NCI-H2196 (cell line): Measurements from ENCODE around the gene ZNF605.
"Not testable (repeated sequence)": the region's sequence is repeated elsewhere in the genome, so short reads cannot be mapped to it uniquely, and the experiment has no call there.

Source experiments
- DNase-seq: peaks from one replicate; lab custom pipeline; 2025; ENCODE audit not compliant: unreplicated experiment; lab: John Stamatoyannopoulos, UW

Gene ZNF605

GRCh38 chr12:132949936-132950837 is 5.9 kb downstream of the ZNF605 start:
- DNase-seq, result no peak

DNA sequence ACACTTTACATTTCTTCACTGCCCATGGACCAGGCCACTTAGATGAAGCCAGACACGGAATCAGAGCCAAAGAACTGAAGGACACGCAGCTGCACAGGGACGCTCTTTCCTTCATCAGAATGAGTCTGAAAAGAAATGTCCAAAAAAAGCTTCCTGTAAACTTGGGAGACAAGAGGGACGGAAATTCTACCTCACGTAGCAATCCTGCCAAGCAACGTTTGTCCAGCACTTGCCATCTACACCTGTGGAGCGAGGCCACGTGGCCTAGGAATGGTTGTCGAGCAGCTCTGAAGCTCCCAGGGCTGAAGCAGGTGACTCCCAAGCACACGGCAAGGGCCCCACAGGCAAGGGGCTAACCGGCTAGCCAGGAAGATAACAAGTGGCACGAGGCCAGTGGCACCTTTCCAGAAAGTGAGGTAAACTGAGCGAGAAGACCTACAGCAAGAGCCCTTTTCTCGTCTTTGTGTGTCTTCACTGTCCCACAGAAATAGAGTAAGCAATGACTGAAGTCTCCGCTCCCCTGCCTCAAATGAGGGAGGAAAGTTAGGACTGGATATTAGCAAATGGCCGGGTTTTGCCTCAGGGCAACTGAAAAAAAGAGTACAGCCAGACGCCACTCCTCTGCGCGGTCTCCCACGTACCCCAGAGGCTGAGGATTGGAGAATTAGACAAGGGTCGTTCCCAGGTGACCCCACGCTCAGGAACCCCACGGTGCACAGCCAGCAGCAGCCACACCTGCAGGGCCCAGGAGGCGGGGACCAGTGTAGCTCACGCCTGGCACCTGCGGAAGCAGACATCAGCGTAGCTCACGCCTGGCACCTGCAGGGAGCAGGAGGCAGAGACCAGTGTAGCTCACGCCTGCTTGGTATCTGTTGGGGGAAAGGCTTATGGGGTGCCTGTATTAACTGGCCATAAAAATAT is 7.7 kb downstream of the ZNF605 start:
- DNase-seq, result no peak

DNA sequence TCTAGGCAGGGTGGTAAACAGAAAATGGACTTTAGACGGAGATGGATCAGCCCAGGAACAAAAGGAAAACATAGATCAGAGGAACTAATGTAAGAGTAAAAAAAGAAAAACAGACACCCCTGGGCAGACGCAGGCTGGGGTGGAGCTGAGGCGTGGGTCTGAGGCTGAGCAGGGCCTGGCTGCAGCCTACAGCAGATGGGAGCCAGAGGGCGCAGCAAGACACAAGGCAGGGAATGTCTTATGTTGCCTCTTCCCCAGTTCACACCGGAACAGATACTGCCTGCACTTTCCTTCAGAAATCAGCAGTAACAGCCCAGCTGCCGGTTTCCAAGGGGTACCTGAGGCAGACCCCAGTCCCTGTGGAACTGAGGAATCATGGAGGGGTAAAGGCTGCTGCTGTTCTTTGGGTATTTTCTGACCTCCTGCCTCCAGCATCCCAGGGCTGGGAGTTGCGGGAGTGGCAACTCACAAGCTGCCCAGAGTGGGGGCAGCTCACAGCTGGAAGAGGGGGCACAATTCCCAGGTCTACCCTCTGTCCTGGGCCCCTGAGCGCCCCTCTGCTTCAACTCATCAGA is 9.8 kb downstream of the ZNF605 start:
- no peak for DNase-seq

- no peak for DNase-seq
Observed at GRCh38 chr12:132945806-132946205, 10.3 kb downstream of the ZNF605 start.

DNA sequence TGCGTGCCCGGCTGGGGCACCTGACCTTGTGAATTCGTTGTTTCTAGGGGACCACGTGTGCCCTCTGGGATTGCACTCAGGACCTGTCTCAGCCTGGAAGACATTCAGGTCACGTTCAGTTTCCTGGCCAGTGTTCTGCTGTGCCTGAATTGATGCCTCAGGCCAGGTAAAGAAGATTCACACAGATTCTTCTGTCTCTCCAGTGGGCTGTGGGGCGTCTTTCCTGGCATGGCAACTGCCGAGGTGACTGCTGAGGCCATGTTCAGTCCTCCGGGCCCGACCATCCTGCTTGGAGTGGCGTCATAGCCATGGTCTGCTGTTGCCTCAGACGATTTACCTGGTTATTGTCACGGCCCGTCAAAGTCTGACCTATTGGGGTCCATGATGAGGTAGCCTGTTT is 13.5 kb downstream of the ZNF605 start:
- DNase-seq, result no peak

DNA sequence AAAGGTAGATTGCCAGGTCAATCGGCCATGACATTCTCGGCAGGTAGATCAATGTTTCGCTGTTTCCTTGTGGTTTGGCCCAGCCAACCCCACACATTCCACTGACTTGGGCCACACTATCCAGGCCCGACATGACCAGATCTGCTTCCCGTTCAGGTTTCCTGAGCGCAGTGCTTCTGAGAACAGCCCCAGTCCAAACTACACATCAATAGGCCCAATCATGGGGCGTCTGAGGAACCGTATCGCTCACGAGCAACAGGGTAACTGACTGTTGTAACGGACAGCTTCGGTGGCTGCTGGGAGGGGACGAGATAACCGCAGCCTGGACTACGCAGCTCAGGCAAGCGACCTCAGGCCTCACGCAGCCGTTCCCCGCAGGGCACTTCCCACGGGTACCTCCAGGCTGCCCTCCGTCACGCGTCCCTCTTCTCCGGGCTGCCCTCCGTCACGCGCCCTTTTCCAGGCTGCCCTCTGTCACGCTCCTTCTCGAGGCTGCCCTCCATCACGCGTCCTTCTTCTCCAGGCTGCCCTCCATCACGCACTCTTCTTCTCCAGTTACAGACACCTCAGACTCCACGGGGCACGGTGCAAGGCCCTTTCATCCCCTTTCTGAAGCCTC is 14.7 kb downstream of the ZNF605 start:
- no peak for DNase-seq

DNA sequence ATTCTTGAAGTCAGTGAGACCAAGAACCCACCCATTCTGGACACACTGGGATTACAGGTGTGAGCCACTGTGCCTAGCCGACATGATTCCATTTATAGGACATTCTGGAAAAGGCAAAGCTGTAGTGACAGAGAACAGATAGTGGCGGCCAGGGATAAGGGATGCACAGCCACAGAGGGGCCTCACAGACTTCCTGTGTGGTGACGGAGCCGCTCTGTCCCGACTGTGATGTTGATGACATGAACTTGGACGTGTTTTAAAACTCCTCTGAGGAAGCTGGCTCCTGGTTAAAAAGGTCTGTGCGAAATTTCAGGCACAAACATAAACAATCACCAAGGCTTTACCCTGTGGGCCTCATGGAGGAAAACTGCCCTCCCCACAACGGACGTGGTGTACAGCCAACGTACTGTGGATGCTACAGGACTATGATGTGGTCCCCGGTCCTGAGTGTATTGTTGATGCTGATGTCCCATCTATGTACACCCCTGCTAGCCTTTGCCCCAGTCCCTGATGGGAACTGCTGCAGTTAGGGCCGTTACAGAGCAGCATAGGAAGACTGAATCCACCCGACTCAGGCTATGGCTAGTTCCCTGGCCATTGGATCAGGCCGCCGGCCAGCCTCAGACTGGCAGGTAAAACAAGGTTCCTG is 15.9 kb downstream of the ZNF605 start:
- DNase-seq, result no peak

GRCh38 chr12:132938807-132939206 is 17.3 kb downstream of the ZNF605 start:
- not testable (repeated sequence) for DNase-seq

- DNase-seq, result no peak
Observed at GRCh38 chr12:132937476-132937875, 18.6 kb downstream of the ZNF605 start.

DNA sequence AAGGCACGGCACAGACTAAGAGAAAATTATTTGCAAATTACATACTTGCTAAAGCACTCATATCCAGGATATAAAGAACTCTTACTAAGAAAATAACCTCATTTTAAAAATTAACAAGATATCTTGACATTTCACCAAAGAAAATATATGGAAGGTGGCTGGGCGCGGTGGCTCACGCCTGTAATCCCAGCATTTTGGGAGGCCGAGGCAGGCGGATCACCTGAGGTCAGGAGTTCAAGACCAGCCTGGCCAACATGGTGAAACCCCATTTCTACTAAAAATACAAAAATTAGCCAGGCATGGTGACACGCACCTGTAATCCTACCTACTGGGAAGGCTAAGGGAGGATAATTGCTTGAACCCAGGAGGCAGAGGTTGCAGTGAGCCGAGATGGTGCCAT is 19.2 kb downstream of the ZNF605 start:
- DNase-seq, result not testable (repeated sequence)

DNA sequence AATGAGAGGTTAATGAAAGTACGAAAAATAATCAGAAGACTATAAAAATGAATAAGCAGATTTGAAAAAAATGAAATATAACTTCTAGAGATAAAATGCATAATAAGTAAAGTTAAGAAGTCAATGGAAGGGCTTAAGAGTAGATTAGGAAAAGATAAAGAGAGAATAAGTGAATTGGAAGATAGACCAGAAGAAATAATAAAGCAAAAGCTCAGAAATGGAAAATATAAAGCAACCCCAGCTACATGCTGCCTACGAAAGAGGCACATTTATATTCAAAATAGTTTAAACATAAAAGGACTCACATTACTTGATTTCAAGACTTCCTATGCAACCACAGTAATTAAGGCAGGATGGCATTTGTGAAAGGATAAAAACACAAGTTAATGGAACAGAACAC is 19.9 kb downstream of the ZNF605 start:
- DNase-seq, result no peak

DNA sequence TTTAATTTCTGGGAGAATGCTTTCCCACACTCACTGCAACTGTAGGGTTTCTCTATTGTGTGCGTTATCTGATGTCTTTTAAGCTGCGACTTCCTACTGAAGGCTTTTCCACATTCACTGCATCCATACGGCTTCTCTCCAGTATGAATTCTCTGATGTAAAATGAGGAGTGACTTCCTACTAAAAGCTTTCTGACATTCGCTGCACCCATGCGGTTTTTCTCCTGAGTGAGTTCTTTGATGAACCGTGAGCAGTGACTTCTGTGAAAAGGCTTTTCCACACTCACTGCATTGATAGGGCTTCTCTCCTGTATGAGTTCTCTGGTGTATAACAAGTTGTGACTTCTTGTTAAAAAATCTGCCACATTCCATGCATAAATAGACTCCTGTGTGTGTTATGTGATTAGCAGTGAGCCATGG is 29.7 kb downstream of the ZNF605 start:
- DNase-seq, result no peak

GRCh38 chr12:132925597-132926414 is 30.3 kb downstream of the ZNF605 start:
- no peak for DNase-seq

DNA sequence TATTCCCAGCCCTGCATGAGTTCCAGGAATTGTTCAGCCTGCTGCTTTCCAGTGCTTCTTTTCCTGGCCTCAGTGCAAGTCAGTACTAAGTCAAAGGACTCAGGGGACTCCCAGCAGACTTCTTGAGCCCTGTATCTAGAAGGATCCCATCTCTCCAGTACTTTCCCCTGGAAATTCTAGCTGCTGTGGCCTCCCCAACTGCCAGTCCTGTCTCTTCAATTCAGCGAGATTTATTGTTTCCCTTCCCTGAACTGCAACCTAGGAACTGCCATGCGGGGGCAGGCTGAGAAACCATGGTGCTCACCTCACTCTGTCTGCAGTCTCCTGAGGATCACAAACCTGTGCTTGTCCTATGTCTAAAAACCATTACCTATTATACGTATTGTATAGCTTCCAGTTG is 31.8 kb downstream of the ZNF605 start:
- no peak for DNase-seq

DNA sequence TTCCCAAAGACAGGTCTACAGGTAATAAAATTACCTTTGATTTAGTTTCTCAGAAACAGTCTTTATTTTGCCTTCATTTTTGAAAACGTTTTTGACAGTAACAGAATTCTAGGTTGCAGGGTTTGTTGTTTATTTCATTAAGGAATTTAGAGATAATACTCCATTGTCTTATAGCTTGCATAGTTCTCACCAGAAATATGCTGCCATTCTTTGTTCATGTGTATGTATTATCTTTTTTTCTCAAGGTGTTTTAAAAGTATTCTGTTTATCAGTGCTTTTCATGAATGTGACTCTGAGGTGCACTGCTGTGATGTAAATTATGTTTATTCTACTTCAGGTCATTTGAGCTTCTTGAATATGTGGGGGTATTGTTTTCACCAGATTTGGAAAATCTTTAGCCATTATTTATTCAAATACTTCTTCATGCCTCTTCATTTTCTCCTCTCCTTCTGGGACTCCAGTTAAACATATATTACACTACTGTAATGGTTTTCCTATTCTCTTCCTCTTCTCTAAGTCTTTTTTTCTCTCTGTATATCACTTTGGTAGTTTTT is 32.7 kb downstream of the ZNF605 start:
- DNase-seq, result no peak

GRCh38 chr12:132922676-132923075 is 33.4 kb downstream of the ZNF605 start:
- no peak for DNase-seq

- DNase-seq, result no peak
Observed at GRCh38 chr12:132921685-132922084, 34.4 kb downstream of the ZNF605 start.

DNA sequence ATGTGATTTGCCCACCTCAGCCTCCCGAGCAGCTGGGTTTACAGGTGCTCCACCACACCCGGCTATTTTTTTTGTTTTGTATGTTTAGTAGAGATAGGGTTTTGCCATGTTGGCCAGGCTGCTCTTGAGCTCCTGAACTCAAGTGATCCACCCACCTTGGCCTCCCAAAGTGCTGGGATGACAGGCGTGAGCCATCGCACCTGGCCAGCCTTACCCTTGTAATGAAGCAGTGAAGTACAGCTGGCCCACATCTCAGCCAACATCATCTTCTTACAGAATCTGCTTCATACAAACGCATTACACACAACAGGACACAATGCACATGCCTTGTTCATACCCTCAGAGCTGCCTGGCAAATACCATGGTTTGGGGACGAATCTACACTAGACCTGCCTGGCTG is 37.4 kb downstream of the ZNF605 start:
- DNase-seq, result no peak

DNA sequence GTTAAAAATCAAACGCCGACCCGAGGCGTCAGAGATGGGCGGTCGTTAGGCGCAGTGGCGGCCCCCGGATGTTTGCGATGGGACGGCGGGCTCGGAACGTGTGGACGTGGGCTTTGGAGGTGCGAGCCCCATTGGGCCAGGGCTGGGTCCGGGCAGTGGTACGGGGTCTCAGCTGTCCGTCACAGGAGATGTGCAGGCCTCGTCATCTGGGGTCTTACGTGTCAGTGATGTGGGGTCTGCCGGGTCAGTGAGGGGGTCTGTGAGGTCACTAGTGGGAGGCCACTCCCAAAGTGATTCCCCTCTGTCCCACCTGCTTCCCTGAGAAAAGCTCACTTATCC is 47.1 kb downstream of the ZNF605 start:
- DNase-seq, result no peak
